Muscle of leg (tissue), 11 donors: ENCODE results near the gene SMOC2. TPM values are rescaled to one million over a fixed set of nuclear protein-coding genes. Genes with fewer than 3 reads are reported as not detected.

ENCODE experiments used
- DNase-seq: peaks from one replicate; pipeline ENCODE4 v3.0.0; 2013
- H3K27ac ChIP-seq: one replicate; pipeline ENCODE4 v1.5.1; 2013; ENCODE audit warnings: mild to moderate bottlenecking, low read length, control low read depth
- H3K27me3 ChIP-seq: one replicate; pipeline ENCODE4 v1.6.1; 2013; ENCODE audit warnings: low read length; ENCODE audit not compliant: control insufficient read depth, insufficient read depth
- H3K36me3 ChIP-seq: one replicate; pipeline ENCODE4 v1.6.1; 2013; ENCODE audit warnings: low read length; ENCODE audit not compliant: control insufficient read depth, insufficient read depth
- H3K4me1 ChIP-seq: one replicate; pipeline ENCODE4 v1.6.1; 2013; ENCODE audit warnings: low read length; ENCODE audit not compliant: control insufficient read depth, insufficient read depth
- H3K4me3 ChIP-seq: one replicate; pipeline ENCODE4 v1.5.1; 2013; ENCODE audit warnings: low read length, control low read depth
- H3K9me3 ChIP-seq: replicated peaks from 2 replicates; pipeline ENCODE4 v1.6.1; 2013; ENCODE audit warnings: low read depth, low read length; ENCODE audit not compliant: control insufficient read depth
- WGBS: methylation state at CpG from one replicate; pipeline ENCODE4 v1.1.5; 2013; ENCODE audit warnings: missing lambda C conversion rate; ENCODE audit not compliant: insufficient coverage; 5-methylcytosine and 5-hydroxymethylcytosine counted together
- polyA plus RNA-seq, 8 donors: library from polyadenylated mRNA; unstranded; fragments of 120-200 nt; gene quantifications; one replicate each; pipeline versions ENCODE4 v1.2.1 to v1.2.3, GENCODE V29; 2013; ENCODE audit warnings: inconsistent platforms in 1 of 8, low replicate concordance in 1 of 8; ENCODE audit not compliant: insufficient read length in 8 of 8, insufficient read depth in 1 of 8
- total RNA-seq: library from RNA; stranded (reverse); fragments of 120-200 nt; gene quantifications from one replicate; pipeline ENCODE4 v1.2.4, GENCODE V29; 2013

Gene SMOC2
- total and polyA plus RNA-seq, 9 donors, result 58.0 to 109 (median 78.9) TPM

DNA sequence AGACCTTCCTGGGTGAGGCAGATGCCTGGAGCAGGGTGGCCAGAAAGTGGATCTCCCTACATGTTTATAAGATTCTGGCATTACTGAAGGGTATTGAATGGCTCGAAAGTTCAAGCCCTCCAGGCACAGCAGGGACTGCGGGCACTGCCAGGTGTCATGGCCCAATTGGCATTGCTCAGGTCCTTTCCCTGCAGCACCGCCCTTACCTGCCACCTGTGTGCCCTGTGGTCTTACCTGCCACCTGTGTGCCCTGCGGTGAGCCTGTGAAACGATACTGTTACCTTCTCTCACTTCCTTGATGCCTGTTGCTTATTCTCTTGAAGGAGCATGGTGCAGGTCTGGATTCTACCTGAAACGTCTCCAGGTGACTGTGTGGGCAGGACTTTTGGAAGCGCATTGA lies 32.2 kb downstream of the SMOC2 start:
- Histone ChIP-seq H3K36me3 (no peaks in the 10 kb centered on the region), H3K9me3 (no peaks in the 10 kb centered on the region), H3K4me3 (no peak overlapping the region), H3K27me3 (peaks cover 8% of the 10 kb centered on the region), H3K4me1 (peaks cover 8% of the 10 kb centered on the region), H3K27ac (no peak overlapping the region)
- 90% methylated on average over 7 of the region's 7 CpGs for WGBS
- DNase-seq, result no peak

DNA sequence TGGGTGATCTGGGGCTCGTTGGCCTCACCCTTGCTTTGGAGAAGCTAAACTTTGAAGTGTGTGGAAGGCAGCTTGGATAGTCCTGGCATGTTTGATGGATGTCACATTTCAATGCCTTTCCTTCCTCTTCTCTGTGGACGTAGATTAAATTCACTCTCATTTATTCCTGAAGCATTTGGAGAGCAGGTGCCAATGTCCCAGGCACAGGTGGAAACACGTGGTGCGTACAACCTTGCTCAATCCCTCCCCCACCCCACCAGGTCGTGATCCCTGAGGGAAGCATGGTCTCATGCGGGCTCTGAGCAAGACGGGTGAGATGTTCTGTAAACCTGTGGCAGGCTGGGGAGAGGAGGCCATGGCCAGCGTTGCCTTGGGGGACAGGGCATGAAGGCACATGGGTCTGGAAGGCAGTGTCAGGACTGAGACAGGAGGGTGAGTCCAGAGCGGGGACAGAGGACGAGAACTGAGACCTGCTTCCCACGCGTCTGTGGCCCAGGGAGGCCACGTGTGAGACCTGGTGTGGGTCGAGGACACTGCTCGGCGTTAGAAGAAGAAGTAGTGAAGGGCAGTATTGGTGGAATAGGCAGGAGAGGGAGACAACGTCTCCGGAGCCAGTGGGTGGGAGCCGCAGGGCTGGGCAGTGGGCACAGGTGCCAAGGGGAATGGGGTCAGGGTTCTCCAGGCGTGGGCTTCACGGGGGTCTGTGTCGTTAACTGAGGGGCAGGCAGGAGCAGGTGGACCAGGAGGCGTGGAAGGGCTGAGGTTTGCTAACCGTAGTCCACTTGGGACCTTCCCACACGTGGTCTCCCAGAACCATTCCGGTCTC lies 34.4 kb downstream of the SMOC2 start:
- DNase-seq, result no peak
- 92% methylated on average over 17 of the region's 26 CpGs for WGBS

DNA sequence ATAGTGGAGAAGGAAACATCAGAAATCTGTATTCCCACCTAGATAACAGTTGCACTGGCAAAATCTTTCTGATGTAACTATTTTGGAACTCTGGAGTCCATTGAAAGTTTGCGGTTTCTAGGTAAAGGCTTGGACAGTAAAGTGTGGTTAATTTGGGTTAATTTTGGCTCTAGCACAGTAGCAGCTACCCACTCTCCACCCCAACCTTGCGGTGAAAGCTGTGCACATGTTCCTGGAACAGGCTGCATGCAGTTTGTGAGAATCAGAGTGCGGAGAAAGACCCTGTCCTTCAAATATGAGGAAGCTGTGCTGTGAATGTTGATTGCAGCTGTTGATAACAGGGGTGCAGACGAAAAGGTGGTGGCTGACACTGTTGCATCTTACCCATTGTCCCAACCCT lies 38.4 kb downstream of the SMOC2 start:
- Histone ChIP-seq H3K9me3 (peaks cover 10% of the 10 kb centered on the region), H3K4me3 (no peak overlapping the region), H3K36me3 (no peaks in the 10 kb centered on the region), H3K27me3 (no peaks in the 10 kb centered on the region), H3K4me1 (no peaks in the 10 kb centered on the region), H3K27ac (no peak overlapping the region)
- no peak for DNase-seq
- no CpG with 5 or more reads among the region's 4 CpGs for WGBS

More for the DNA sequence above, 34.4 kb downstream of the SMOC2 start:
- Histone ChIP-seq H3K4me1 (no peaks in the 10 kb centered on the region), H3K9me3 (peaks cover 6% of the 10 kb centered on the region), H3K4me3 (no peak overlapping the region), H3K27ac (no peak overlapping the region), H3K36me3 (no peaks in the 10 kb centered on the region), H3K27me3 (peaks cover 6% of the 10 kb centered on the region)

GRCh38 chr6:168480481-168480880 lies 39.5 kb downstream of the SMOC2 start:
- H3K4me1 ChIP-seq, result no peaks in the 10 kb centered on the region
- no peak overlapping the region for H3K4me3 ChIP-seq
- peaks cover 10% of the 10 kb centered on the region for H3K9me3 ChIP-seq
- no peaks in the 10 kb centered on the region for H3K36me3 ChIP-seq
- DNase-seq, result no peak
- H3K27me3 ChIP-seq, result no peaks in the 10 kb centered on the region
- no peak overlapping the region for H3K27ac ChIP-seq

- no CpG with 5 or more reads among the region's 5 CpGs for WGBS
Observed at GRCh38 chr6:168485818-168486217, 44.8 kb downstream of the SMOC2 start.

GRCh38 chr6:168490757-168491156 lies 49.8 kb downstream of the SMOC2 start:
- Histone ChIP-seq H3K27ac (no peak overlapping the region), H3K4me1 (peaks cover 11% of the 10 kb centered on the region), H3K4me3 (no peak overlapping the region), H3K27me3 (no peaks in the 10 kb centered on the region), H3K9me3 (no peaks in the 10 kb centered on the region), H3K36me3 (no peaks in the 10 kb centered on the region)
- 83% methylated on average over 4 of the region's 8 CpGs for WGBS
- DNase-seq, result no peak

More at GRCh38 chr6:168485818-168486217, 44.8 kb downstream of the SMOC2 start:
- H3K4me1 ChIP-seq, result no peaks in the 10 kb centered on the region
- no peak overlapping the region for H3K4me3 ChIP-seq
- H3K27me3 ChIP-seq, result no peaks in the 10 kb centered on the region
- no peak for DNase-seq
- no peaks in the 10 kb centered on the region for H3K9me3 ChIP-seq
- no peaks in the 10 kb centered on the region for H3K36me3 ChIP-seq
- no peak overlapping the region for H3K27ac ChIP-seq

DNA sequence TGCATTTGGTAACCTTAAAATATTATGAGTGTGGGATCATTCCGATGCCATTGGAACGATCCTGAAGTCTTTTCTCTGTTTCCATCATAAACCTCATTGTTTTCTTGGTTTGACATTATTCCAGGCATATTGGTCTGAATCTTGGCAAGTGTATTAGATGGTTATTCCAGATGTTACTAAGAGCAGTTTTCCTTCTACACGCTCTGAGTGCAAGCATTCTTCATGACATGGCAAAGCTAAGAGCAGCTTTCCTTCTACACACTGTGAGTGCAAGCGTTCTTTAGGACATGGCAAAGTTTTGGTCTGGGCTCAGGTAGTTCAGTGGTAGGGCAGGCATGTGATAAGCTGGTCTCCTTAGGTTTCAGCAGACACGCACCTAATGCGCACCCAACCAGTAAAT lies 53.0 kb downstream of the SMOC2 start:
- Histone ChIP-seq H3K4me1 (peaks cover 28% of the 10 kb centered on the region), H3K9me3 (no peaks in the 10 kb centered on the region), H3K27me3 (no peaks in the 10 kb centered on the region), H3K36me3 (no peaks in the 10 kb centered on the region), H3K27ac (peak overlapping the region; percentile 13), H3K4me3 (no peak overlapping the region)
- peak; percentile 91 for DNase-seq
- 47% methylated on average over 3 of the region's 6 CpGs for WGBS

DNA sequence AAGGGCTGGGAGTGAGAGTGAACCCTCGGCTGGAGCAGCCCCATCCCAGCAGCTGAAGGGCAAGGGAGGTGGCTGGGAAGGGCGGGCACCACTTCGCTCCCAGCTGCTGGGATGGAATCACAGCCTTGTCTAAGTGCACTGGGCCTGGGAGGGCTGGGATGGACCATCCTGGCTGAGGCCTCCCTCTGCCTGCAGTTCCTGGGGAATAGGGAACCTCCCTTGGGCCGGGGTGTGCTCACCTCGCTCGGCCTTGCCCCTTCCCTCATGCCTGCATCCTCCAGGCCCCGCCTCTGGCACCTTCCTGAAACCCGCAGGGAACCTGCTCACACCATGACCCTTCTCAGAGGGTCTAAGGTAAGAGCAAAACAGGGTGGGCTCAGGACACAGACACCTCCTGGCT lies 53.7 kb downstream of the SMOC2 start:
- no peak for DNase-seq
- Histone ChIP-seq H3K4me3 (no peak overlapping the region), H3K27me3 (no peaks in the 10 kb centered on the region), H3K4me1 (peaks cover 28% of the 10 kb centered on the region), H3K27ac (no peak overlapping the region), H3K36me3 (no peaks in the 10 kb centered on the region), H3K9me3 (no peaks in the 10 kb centered on the region)
- WGBS, result 74% methylated on average over 5 of the region's 8 CpGs

DNA sequence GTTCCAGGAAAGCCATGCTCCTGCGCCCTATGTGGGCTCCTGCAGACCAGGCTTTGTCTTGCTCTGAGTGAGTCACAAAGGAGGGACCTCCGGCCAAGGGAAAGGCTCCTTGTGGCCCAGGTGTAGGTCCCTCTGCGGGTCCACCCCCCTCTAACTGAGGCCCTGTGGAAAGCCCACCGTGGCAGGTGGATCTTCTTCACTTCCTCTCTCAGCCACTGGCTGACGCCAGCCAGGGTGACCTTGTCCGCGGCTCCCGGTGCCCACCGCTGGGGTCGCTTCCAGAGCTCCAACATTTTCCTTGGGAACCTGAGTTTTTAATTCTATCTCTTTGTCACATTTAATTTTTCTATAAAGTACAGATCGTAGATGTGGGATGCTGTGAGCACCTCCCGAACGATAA lies 54.1 kb downstream of the SMOC2 start:
- Histone ChIP-seq H3K4me1 (peaks cover 28% of the 10 kb centered on the region), H3K4me3 (no peak overlapping the region), H3K36me3 (no peaks in the 10 kb centered on the region), H3K27ac (no peak overlapping the region), H3K27me3 (no peaks in the 10 kb centered on the region), H3K9me3 (no peaks in the 10 kb centered on the region)
- WGBS, result 97% methylated on average over 7 of the region's 13 CpGs
- DNase-seq, result no peak

- 90% methylated on average over 14 of the region's 16 CpGs for WGBS
- Histone ChIP-seq H3K4me1 (peaks cover 28% of the 10 kb centered on the region), H3K27ac (no peak overlapping the region), H3K36me3 (no peaks in the 10 kb centered on the region), H3K9me3 (no peaks in the 10 kb centered on the region), H3K4me3 (no peak overlapping the region), H3K27me3 (no peaks in the 10 kb centered on the region)
- no peak for DNase-seq
Observed at GRCh38 chr6:168495636-168496035, 54.7 kb downstream of the SMOC2 start.
